GM21515 (cell line): ENCODE data around the gene CBFA2T2.
"Not testable (repeated sequence)": the region's sequence is repeated elsewhere in the genome, so short reads cannot be mapped to it uniquely, and the experiment has no call there.

ENCODE experiments used
- ATAC-seq: cut with Tn5 transposase; IDR thresholded peaks from one replicate; pipeline ENCODE4 v1.9.1; 2021; ENCODE audit not compliant: unreplicated experiment

CBFA2T2 gene

GRCh38 chr20:33503564-33503963, 13.7 kb downstream of the CBFA2T2 start:
- ATAC-seq: no peak

DNA sequence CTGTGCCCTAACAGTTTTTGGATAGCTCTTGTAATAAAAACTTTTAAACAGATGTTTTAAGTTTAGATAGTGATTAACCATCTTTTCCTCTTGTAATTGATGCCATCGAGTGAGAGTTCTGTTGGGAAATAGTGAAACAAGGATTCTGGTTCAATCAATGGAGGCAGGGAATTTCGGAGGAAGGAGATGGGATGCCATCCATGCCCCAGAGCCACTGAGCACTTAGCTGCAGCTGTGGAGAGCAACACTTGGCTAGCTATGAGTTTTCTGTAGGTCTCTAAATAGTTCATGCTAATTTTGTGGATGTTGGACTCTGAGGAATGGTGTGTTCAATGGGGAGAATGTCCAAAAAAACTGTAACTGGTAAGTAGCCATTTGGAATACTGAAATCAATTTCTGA, 16.7 kb downstream of the CBFA2T2 start:
- no peak for ATAC-seq

DNA sequence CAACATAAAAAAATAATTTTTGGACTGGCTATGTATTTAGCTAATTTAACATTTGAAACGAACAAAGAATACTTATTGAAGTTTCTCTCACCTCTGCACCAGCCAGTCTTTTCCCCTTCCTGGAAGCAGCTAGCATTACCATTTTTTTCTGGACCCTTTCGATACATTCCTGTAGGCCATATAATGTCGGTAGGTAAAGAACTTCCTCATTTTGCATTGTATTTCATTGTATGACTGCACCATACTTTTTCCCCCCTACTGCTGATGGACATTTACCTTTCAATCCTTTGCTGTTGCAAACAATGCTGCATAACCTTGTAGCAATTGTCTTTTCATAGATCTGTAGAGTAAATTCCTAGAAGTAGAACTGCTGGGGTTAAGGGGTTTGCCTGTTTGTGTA, 17.6 kb downstream of the CBFA2T2 start:
- no peak for ATAC-seq

DNA sequence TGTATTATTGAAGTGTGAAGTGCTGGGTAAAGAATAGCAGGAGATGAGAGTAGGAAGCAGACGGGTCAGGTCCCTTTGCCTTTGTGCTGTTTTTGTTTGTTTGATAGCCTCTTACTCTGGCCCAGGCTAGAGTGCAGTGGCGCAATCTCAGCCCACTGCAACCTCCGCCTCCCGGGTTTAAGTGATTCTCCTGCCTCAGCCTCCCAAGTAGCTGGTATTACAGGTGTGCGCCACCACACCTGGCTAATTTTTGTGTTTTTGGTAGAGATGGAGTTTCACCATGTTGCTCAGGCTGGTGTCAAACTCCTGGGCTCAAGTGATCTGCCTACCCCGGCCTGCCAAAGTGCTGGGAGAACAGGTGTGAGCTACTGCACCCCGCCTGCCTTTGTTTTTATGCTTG, 18.1 kb downstream of the CBFA2T2 start:
- ATAC-seq: not testable (repeated sequence)

- ATAC-seq: not testable (repeated sequence)
These were observed 19.2 kb downstream of the CBFA2T2 start for GRCh38 chr20:33509057-33509456.

DNA sequence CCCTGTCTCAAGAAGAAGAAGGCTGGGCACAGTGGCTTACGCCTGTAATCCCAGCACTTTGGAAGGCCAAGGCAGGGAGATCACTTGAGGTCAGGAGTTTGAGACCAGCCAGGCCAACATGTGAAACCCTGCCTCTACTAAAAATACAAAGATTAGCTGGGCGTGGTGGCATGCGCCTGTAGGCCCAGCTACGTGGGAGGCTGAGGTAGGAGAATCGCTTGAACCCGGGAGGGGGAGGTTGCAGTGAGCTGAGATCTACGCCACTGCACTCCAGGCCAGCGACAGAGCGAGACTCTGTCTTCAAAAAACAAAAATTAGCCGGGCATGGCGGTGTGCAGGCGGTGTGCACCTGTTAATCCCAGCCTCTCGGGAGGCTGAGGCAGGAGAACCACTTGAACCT, 22.0 kb downstream of the CBFA2T2 start:
- ATAC-seq: not testable (repeated sequence)

DNA sequence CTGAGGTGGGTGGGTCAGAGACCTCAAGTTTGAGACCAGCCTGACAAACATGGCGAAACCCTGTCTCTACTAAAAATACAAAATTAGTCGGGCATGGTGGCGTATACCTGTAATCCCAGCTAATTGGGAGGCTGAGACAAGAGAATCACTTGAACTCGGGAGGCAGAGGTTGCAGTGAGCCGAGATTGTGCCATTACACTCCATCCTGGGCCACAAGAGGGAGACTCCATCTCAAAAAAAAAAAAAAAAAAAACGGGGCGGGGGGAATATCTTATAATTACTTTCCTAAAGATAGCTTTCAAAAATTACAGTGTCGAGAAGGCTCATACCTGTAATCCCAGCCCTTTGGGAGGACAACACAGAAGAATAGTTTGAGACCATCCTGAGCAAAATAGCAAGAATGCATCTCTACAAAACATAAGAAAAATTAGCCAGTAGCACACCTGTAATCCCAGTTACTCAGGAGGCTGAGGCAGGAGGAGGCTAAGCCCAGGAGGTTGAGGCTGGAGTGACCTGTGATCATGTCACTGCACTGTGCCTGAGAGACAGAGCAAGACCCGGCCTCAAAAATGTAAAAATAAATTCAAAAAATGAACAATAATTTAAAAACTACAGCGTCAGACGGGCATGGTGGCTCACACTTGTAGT, 25.8 kb downstream of the CBFA2T2 start:
- ATAC-seq: no peak

GRCh38 chr20:33516882-33517281, 27.0 kb downstream of the CBFA2T2 start:
- no peak for ATAC-seq

GRCh38 chr20:33518071-33518470, 28.2 kb downstream of the CBFA2T2 start:
- ATAC-seq: no peak

GRCh38 chr20:33521461-33521860, 31.6 kb downstream of the CBFA2T2 start:
- ATAC-seq: no peak

DNA sequence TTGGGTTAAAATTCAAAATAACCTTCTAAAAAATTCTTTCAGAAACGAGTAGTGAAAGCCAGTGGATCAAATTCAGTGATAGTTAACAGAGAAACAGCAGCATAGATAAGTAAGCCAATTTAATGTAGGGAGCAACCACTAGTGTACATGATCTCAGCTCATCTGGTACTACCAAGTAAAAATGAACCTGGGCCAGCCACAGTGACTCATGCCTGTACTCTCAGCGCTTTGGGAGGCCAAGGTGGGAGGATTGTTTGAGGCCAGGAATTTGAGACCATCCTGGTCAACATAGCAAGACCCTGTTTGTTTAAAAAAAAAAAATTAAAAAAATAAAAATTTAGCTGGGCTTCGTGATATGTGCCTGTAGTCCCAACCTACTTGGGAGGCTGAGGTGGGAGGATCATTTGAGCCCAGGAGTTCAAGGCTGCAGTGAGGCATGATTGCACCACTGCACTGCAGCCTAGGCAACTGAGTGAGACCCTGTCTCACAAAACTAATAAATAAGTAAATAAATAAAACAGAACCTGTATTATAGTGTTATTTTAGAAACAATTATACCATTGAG, 32.4 kb downstream of the CBFA2T2 start:
- no peak for ATAC-seq

- ATAC-seq: no peak
These were observed 34.4 kb downstream of the CBFA2T2 start for GRCh38 chr20:33524261-33524660.

- ATAC-seq: no peak
These were observed 36.9 kb downstream of the CBFA2T2 start for GRCh38 chr20:33526769-33527168.

DNA sequence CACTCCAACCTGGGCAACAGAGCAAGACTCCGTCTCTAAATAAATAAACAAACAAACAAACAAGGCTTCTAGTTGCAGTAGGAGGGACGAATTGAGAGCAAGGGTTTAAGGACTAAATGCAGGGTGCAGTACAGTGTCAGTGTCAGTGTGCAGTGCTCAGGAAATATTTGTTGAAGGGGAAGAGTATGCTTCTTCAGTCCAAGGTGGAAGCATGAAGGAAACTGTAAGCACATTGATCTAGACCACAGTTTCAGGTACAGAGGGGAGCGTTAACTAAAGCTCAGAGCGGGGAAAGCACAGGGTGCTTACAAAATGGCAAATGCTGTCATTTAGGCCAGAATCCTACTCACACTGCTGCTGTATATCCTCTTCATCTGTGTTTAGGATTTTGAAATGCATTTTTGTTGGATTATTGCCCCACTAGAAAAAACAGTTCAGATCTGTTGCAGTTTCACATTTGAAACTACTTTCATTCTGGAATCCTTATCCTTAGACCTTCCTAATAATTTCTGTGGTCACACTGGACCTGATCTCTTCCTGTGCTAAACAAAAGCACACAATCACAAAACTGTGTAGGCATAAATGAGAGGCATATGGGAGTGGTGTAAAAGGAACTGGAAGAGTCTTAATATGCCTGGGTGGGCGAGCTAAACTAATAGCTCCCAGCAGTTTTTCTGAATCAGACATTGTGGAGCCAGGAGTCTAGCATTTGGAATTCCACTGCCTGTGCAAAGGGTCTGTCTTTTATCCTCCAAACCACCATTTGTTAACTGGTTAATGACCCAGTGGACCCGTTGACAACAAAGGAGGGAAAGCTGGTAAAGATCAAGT, 41.4 kb downstream of the CBFA2T2 start:
- ATAC-seq: no peak

GRCh38 chr20:33531885-33532284, 42.0 kb downstream of the CBFA2T2 start:
- no peak for ATAC-seq

DNA sequence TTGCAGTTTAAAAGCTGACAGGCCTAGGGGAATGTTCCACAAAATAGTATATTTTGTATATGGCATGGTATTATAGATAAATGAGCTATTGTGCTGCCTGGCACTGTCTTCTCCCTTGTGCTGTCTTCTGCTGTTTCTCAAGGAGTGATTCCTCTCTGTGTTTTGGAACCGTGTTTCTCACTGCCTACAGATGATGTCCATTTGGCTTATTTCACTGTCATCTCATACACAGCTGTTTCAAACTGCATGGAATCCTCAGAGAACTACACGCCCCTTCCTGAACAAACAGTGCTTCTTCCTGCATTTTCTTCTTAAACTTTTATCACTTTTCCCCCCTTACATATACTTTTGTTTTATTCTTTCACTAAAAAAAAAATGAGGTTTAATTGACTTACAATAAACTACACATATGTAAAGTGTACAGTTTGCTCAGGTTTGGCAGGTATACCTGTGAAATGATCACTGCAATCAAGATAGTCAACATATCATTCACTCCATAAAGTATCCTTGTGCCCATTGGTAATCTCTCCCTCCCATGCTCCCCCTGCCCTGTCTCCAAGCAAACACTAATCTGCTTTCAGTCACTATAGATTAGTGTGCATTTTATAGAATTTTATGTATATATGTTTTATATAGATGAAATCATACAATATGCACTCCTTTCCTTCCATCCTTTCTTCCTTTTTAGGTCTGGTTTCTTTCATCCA, 43.0 kb downstream of the CBFA2T2 start:
- ATAC-seq: no peak

DNA sequence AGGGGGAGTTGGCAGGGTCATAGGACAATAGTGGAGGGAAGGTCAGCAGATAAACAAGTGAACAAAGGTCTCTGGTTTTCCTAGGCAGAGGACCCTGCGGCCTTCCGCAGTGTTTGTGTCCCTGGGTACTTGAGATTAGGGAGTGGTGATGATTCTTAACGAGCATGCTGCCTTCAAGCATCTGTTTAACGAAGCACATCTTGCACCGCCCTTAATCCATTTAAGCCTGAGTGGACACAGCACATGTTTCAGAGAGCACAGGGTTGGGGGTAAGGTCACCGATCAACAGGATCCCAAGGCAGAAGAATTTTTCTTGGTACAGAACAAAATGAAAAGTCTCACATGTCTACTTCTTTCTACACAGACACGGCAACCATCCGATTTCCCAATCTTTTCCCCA, 45.8 kb downstream of the CBFA2T2 start:
- ATAC-seq: not testable (repeated sequence)

DNA sequence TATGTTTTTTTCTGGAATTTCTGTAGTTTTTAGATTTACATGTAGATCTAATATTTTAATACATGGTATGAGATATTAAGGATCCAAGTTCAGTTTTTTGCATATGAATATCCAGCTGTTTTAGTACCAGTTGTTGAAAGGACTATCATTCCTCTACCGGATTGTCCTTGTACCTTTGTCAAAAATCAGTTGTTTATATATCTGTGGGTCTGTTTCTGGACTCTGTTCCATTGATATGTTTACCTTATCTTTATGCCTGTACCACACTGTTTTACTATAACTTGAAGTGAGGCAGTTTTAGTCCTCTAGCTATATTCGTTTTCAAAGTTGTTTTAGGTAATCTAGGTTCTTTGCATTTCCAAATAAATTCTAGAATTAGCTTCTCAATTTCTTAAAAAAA, 47.7 kb downstream of the CBFA2T2 start:
- no peak for ATAC-seq

DNA sequence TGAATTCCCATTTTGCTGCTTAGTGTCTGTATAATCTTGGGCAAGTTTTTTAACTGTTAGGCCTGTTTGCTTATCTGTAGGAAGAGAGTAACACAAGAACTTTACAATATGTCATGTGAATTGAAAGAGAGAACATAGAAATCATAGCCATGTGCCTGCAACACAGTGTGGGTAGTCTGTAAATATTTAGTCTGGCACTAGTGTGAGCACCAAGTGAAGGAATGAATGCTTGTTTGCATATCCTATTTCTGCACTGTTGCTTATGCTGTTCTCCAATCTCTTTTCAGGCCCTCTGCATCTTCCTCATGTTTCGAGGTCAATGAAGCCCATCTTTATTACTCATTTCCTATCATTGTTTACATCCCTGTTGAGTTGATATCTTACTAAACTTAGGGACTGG, 49.2 kb downstream of the CBFA2T2 start:
- no peak for ATAC-seq

DNA sequence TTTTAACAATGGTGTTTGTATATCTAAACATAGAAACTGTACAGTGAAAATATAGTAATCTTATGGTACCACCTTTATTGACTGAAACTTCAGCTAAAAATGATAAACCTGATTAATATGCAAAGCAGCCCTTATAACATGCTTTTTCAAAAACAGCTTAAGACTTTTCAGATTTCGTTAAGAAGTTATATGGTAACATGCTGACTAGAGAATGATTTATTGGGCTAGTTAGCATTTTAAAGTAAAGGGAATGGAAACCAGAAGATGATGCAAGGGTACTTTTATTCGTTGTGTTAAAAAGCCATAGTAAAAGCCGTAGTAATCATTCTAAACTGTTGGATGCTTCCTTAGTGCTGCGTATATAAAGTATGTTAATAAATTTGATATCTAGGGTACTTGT, 50.5 kb downstream of the CBFA2T2 start:
- ATAC-seq: no peak

DNA sequence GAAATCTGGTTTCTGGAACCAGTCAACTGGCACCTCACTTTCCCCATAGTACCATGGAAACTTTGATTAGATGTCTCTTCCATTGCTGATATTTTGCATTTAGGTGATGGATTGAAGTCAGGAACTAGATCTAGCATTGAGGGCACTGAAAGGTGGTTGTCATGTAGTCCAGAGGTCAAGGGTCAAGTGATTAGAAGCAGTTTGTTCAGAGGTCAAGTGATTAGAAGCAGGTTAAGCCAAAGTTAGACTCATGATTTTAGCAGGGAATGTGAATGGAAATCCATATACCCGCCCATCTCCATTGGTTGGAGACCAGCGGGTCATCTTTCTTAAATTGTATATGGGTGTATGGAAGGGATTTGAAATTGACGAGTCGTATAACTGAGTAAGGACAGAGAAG, 51.2 kb downstream of the CBFA2T2 start:
- ATAC-seq: no peak

DNA sequence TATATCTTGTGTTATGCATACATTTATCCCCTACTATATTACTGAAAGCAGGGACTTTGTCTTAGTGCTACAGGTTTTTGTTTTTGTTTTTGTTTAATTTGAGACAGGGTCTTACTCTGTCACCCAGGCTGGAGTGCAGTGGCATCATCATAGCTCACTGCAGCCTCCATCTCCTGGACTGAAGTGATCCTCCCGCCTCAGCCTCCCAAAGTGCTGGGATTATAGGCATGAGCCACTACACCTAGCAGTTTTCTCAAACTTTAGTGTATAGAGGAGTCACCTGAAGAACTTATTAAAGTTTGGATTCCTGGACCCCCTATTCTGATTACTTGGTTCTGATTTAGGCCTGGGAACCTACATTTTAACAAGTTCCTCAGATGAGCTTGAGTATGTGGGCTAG, 51.9 kb downstream of the CBFA2T2 start:
- ATAC-seq: no peak
